HepG2 (cell line): ENCODE measurements around the gene PDE1C. TPM values are rescaled to one million over a fixed set of nuclear protein-coding genes. Genes with fewer than 3 reads are reported as not detected.

Source experiments
- ATAC-seq: fragments of 200-7000 bp; cut with Tn5 transposase; 3 replicates; pipeline ENCODE4 v1.9.1; 2020; ENCODE audit warnings: mild to moderate bottlenecking, moderate library complexity
- BruUV-seq: library from RNA; stranded (reverse); fragments of 400-500 nt; replicated peaks from 2 replicates; lab custom pipeline; 2021; lab: Mats Ljungman, UMichigan
- CTCF ChIA-PET: fragments of 300-600 bp; formaldehyde crosslinking; extraction: SDS; loops from one replicate; lab custom pipeline; 2021; ENCODE audit warnings: low total read pairs, inconsistent platforms, low intra/inter-chr PET ratio; lab: Yijun Ruan, JAX
- POLR2A ChIA-PET: fragments of 350-600 bp; sonication (Branson Sonifier 250); formaldehyde crosslinking; loops from one replicate; lab custom pipeline; 2020; ENCODE audit warnings: antibody characterized with exemption, inconsistent platforms; lab: Yijun Ruan, JAX
- DNase-seq: peaks from one replicate; pipeline ENCODE4 v3.0.0-alpha.2; 2015; ENCODE audit warnings: low spot score
- FAIRE-seq: peaks from 3 replicates; lab custom pipeline; 2011; peaks lifted over from hg19 to GRCh38; lab: Jason Lieb, UNC
- H2AFZ ChIP-seq: one replicate; pipeline ENCODE4 v1.6.1; 2011; ENCODE audit warnings: low read length, inconsistent platforms
- H3K27ac ChIP-seq: fragments of 300-600 bp; 3 replicates; pipeline ENCODE4 v1.8.0; 2011; ENCODE audit warnings: mixed run types, mild to moderate bottlenecking, mixed read lengths, low read length, inconsistent platforms; ENCODE audit not compliant: insufficient read depth; ENCODE audit errors: extremely low read length
- H3K27me3 ChIP-seq, 2 experiments: fragments of 200-600 bp in 1 of 2; 2 replicates in 1 of 2; 3 replicates in 1 of 2; pipeline versions ENCODE4 v1.6.0 to v1.8.0; 2011; ENCODE audit warnings: low read length in 2 of 2, mild to moderate bottlenecking in 2 of 2, moderate library complexity in 2 of 2, inconsistent platforms in 1 of 2; ENCODE audit not compliant: insufficient read depth in 2 of 2, control insufficient read depth in 1 of 2
- H3K36me3 ChIP-seq, 2 experiments: fragments of 200-600 bp in 1 of 2; replicated peaks in 1 of 2; 2 replicates in 1 of 2; 3 replicates in 1 of 2; pipeline versions ENCODE4 v1.5.1 to v1.8.0; 2011; ENCODE audit warnings: low read length in 2 of 2, inconsistent platforms in 1 of 2; ENCODE audit not compliant: insufficient read depth in 2 of 2, control insufficient read depth in 1 of 2
- H3K4me1 ChIP-seq: 2 replicates; pipeline ENCODE4 v1.5.1; 2012; ENCODE audit warnings: low read length, inconsistent platforms; ENCODE audit not compliant: insufficient read depth
- H3K4me2 ChIP-seq: 2 replicates; pipeline ENCODE4 v1.6.0; 2011; ENCODE audit warnings: low read depth, low read length, inconsistent platforms
- H3K4me3 ChIP-seq, 3 experiments: fragments of 200-600 bp in 1 of 3; sonication (generic), shearing (Covaris generic) in 1 of 3; replicated peaks in 1 of 3; 2 replicates each; pipeline ENCODE4 v1.5.1; 2011 to 2016; ENCODE audit warnings: low read length in 3 of 3, inconsistent platforms in 2 of 3, low read depth in 2 of 3, mild to moderate bottlenecking in 2 of 3, control low read depth in 1 of 3, mixed read lengths in 1 of 3; ENCODE audit not compliant: insufficient read depth in 1 of 3
- H3K79me2 ChIP-seq: one replicate; pipeline ENCODE4 v1.6.1; 2011; ENCODE audit warnings: low read length, inconsistent platforms; ENCODE audit not compliant: insufficient read depth
- H3K9ac ChIP-seq: 2 replicates; pipeline ENCODE4 v1.6.0; 2011; ENCODE audit warnings: mild to moderate bottlenecking, low read depth, low read length, inconsistent platforms; ENCODE audit not compliant: insufficient read depth
- H3K9me3 ChIP-seq: 2 replicates; pipeline ENCODE4 v1.5.1; 2012; ENCODE audit warnings: mild to moderate bottlenecking, low read length
- H4K20me1 ChIP-seq: 2 replicates; pipeline ENCODE4 v1.6.0; 2011; ENCODE audit warnings: inconsistent platforms, mild to moderate bottlenecking, low read length, moderate library complexity; ENCODE audit not compliant: insufficient read depth
- ARNT ChIP-seq: fragments of 450-650 bp; IDR thresholded peaks from 2 replicates; pipeline ENCODE4 v1.6.1; 2017
- DBP ChIP-seq: sonication (generic); formaldehyde crosslinking; IDR thresholded peaks from 2 replicates; pipeline ENCODE4 v1.4.0; 2020; ENCODE audit warnings: missing genetic modification reagents; ENCODE audit errors: not compliant biosample characterization
- GABPA ChIP-seq, 2 experiments: IDR thresholded peaks; 2 replicates each; pipeline ENCODE4 v1.6.1; 2011 to 2016; ENCODE audit warnings: low read depth in 2 of 2, low read length in 1 of 2, missing biosample characterization in 1 of 2, missing genetic modification characterization in 1 of 2
- NFATC3 ChIP-seq: sonication (generic); formaldehyde crosslinking; IDR thresholded peaks from 2 replicates; pipeline ENCODE4 v1.5.1; 2020; ENCODE audit warnings: mild to moderate bottlenecking, missing genetic modification reagents
- NFE2L1 ChIP-seq: sonication (generic); formaldehyde crosslinking; IDR thresholded peaks from 2 replicates; pipeline ENCODE4 v1.4.0; 2020; ENCODE audit warnings: missing genetic modification reagents, mild to moderate bottlenecking, borderline replicate concordance
- TFE3 ChIP-seq: IDR thresholded peaks from 2 replicates; pipeline ENCODE4 v1.6.1; 2016
- ZNF318 ChIP-seq: sonication (generic); formaldehyde crosslinking; IDR thresholded peaks from 2 replicates; pipeline ENCODE4 v1.4.0; 2020; ENCODE audit warnings: mild to moderate bottlenecking, missing genetic modification reagents
- ZNF33A ChIP-seq: sonication (generic); formaldehyde crosslinking; IDR thresholded peaks from 2 replicates; pipeline ENCODE4 v1.5.1; 2020; ENCODE audit warnings: missing genetic modification reagents, mild to moderate bottlenecking, moderate library complexity, borderline replicate concordance
- ZNF639 ChIP-seq: conservative IDR thresholded peaks from 2 replicates; pipeline ENCODE4 v1.6.1; 2018; ENCODE audit warnings: missing genetic modification reagents
- ZSCAN20 ChIP-seq: sonication (generic); formaldehyde crosslinking; IDR thresholded peaks from 2 replicates; pipeline ENCODE4 v1.4.0; 2020; ENCODE audit warnings: missing genetic modification reagents, mild to moderate bottlenecking, borderline replicate concordance
- WGBS: methylation state at CpG from one replicate; pipeline ENCODE4 v1.1.6; 2017; ENCODE audit warnings: low lambda C conversion rate; 5-methylcytosine and 5-hydroxymethylcytosine counted together
- in situ Hi-C: cut with HindIII; loops from 2 replicates; pipeline ENCODE4 v1.10.0; 2017; ENCODE audit warnings: low pct_unique_long_range_greater_than_20kb; ENCODE audit not compliant: extremely low pct_ligation_motif_present
- intact Hi-C: fragments of 100-400 bp; cut with micrococcal nuclease; formaldehyde crosslinking; loops from one replicate; pipeline ENCODE4 v1.10.0; 2022; ENCODE audit not compliant: unreplicated experiment
- polyA plus RNA-seq, 8 experiments: library from polyadenylated mRNA; depleted of rRNA in 3 of 8; stranded (reverse) in 7 of 8; unstranded in 1 of 8; fragments of >200 nt; fragmentation: Illumina TruSeq in 4 of 8; extraction: Trizol in 4 of 8; gene quantifications; 2 replicates each; pipeline versions ENCODE4 v1.2.1 to v1.2.3, GENCODE V29; 2011 to 2016; ENCODE audit warnings: low read depth in 4 of 8, missing spikeins in 1 of 8, mixed read lengths in 1 of 8; ENCODE audit not compliant: insufficient read depth in 1 of 8
- total RNA-seq, 5 experiments: library from RNA; depleted of rRNA; stranded (reverse); fragments of >200 nt; fragmentation: Illumina TruSeq; extraction: Trizol; gene quantifications; 2 replicates each; pipeline ENCODE4 v1.2.3, GENCODE V29; 2016; ENCODE audit warnings: low read depth in 1 of 5

PDE1C gene
- total and polyA plus RNA-seq, 2 of the 13 experiments (the other 11 are each of a cell fraction or from before 2014, with no cell fraction given), result not detected

GRCh38 chr7:32115831-32116230 is 45.6 kb upstream of the PDE1C start:
- POLR2A ChIA-PET, result no interaction called here
- ATAC-seq (no peak), DNase-seq (no peak), FAIRE-seq (no peak)
- Histone ChIP-seq H3K9ac (no peak overlapping the region), H3K79me2 (no peaks in the 10 kb centered on the region), H3K27ac (no peak overlapping the region), H3K4me3 (no peak overlapping the region), H3K4me1 (no peaks in the 10 kb centered on the region), H4K20me1 (no peaks in the 10 kb centered on the region), H3K27me3 (no peaks in the 10 kb centered on the region), H3K36me3 (no peaks in the 10 kb centered on the region), H2AFZ (no peak overlapping the region), H3K4me2 (no peak overlapping the region), H3K9me3 (peaks cover 10% of the 10 kb centered on the region)
- CTCF ChIA-PET, result no interaction called here
- intact Hi-C loops, result no loop called here
- in situ Hi-C loops, result no loop called here
- WGBS, result 0% methylated on average over 1 of the region's 1 CpG
- no TSS peak for BruUV-seq
- TF ChIP-seq ARNT (no peak), ZSCAN20 (CRISPR knock-in tag) (no peak), ZNF639 (no peak), GABPA (IDR thresholded peaks at IDR 0.05; ENCODE audit: low read depth, low read length) (no peak), GABPA (CRISPR knock-in tag; IDR thresholded peaks at IDR 0.05; ENCODE audit: low read depth) (no peak), ZNF318 (no peak), NFATC3 (CRISPR knock-in tag) (no peak), NFE2L1 (no peak), TFE3 (CRISPR knock-in tag) (no peak), DBP (CRISPR knock-in tag) (no peak), ZNF33A (CRISPR knock-in tag) (no peak)
